Activated CD4-positive, CD25-positive, alpha-beta regulatory T cell treated with anti-CD3 and anti-CD28 coated beads, Interleukin-2, amount 50 U/mL, for 72 hours (primary cell): Measurements from ENCODE around the gene SMAD3.

Experiments used
- DNase-seq: peaks from one replicate; pipeline ENCODE4 v3.0.0; 2021

SMAD3 gene

GRCh38 chr15:67036775-67037555 lies 28.4 kb upstream of the SMAD3 start:
- no peak for DNase-seq

GRCh38 chr15:67037694-67038093 lies 27.7 kb upstream of the SMAD3 start:
- DNase-seq, result no peak

GRCh38 chr15:67038736-67039135 lies 26.7 kb upstream of the SMAD3 start:
- no peak for DNase-seq

- no peak for DNase-seq
These were observed 25.9 kb upstream of the SMAD3 start for GRCh38 chr15:67039384-67040075.

DNA sequence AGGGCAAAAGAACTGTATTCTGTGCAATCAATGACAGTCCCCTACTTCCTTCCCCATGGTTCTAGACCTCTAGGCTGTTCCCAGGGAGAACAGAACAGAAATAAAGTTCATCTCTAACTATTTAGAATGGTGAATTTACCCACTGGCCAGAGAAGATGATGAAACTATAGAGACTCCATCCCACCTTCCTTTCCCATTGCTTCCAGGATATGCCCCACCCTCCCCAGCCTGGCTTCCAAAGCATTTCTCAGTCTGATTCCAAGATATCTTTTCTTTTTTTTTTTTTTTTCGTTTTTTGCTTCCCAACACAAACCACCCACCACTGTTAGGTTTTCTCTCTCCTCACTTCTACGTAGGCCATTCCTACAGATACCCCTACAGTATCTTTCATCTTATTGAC lies 25.1 kb upstream of the SMAD3 start:
- no peak for DNase-seq

- no peak for DNase-seq
These were observed 22.8 kb upstream of the SMAD3 start for GRCh38 chr15:67042551-67043142.

DNA sequence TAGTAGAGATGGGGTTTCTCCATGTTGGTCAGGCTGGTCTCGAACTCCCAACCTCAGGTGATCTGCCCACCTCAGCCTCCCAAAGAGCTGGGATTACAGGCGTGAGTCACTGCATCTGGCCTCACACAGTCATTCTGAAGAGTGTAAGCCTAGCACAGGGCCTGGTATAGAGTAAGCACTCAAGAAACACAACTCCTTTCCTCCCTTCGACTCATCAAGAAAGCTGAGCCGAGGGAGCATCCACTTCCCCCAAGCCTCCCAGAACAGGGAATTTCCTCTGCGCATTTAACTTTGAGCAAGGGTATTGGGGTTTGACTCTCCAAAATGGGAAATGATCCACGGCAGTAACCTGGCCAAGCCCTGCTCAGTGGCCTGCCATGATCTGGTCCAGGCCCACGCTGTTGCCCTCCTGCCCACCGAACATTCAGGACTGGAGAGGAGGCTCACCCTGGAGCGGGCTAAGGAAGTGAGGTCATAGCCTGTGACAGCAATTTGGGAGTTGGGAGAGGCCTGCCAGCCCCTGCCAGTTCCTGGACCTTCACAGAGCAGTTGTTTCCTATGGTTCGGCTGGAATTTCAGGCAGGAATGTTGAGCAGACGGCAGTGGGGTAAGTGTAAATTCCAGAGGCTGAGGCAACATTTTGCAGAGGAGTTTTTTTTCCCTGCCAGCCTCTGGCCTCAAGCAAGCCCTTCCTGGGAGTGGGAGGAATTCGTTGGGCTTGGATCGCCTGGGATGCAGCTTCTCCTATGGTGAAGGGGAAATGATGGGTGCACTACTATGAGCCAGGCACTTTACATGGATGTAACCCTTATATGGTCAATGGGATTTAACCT lies 21.2 kb upstream of the SMAD3 start:
- DNase-seq, result no peak

- DNase-seq, result no peak
These were observed 18.2 kb upstream of the SMAD3 start for GRCh38 chr15:67047149-67047661.

- DNase-seq, result no peak
These were observed 16.8 kb upstream of the SMAD3 start for GRCh38 chr15:67048281-67049279.

DNA sequence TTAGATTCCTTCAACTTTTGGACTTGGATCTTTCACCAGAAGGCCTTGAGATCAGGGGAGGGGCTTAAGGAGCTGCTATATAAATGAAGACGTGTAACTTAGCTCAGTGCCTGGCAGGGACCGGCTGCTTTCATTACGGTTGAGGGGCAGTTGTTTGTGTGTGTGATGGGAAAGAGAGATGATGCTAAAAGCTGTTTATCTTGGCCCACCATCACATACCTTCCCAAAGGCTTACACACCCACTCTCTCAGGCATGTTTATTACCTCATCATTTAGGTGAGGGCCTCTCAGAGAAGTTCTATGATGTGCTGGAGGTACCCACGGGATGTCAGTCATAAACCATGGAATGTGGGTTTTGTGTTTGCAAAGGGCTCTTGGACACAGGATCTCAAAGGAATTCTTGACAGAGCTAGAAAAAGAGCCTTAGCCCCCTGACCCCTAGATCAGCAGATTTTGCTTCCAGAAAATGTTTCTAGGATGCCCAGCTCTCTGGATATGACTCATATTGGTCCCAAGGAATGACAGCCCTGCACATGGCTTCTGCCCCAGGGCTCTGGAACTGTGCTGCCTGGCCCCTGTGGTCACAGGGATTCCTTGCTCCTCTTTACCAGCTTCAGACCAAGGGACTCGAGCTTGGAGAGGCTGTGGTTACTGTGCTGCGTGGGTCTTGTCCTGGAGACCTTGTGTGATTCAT lies 15.9 kb upstream of the SMAD3 start:
- no peak for DNase-seq

- DNase-seq, result no peak
These were observed 15.3 kb upstream of the SMAD3 start for GRCh38 chr15:67050062-67050461.

- no peak for DNase-seq
These were observed 14.8 kb upstream of the SMAD3 start for GRCh38 chr15:67050522-67051087.

GRCh38 chr15:67051088-67052045 lies 14.0 kb upstream of the SMAD3 start:
- DNase-seq, result no peak

GRCh38 chr15:67054676-67055075 lies 10.7 kb upstream of the SMAD3 start:
- DNase-seq, result no peak

- no peak for DNase-seq
These were observed 6.3 kb upstream of the SMAD3 start for GRCh38 chr15:67059127-67059553.

DNA sequence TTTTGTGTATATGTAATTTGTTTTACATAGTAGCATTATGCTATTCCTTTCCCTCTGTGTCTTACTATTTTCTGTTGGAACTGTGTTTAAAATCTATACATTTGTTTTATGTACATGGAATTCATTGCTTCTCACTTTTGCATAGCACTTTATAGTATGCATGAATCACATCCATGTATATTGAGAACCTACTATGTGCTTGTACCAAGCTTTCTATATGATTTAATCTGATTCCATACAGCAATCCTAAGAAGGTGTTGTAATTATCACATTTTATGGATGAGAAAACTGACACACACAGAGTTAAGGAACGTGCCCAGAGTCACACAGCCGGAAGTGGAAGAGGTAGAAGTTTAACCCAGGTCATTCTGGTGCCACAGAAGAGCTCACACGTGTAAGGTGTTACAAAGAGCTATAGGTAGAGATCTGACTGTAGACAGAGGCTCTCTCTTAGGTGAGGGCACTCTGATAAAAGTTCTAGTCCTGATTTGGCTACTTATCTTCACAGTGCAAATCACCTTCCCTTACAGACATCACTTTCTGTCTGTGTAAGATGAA lies 3.5 kb upstream of the SMAD3 start:
- no peak for DNase-seq

- DNase-seq, result no peak
These were observed 2.9 kb upstream of the SMAD3 start for GRCh38 chr15:67062369-67062985.
